HG02884 (cell line): ENCODE measurements around the gene DACH1.

ENCODE experiments used
- ATAC-seq: cut with Tn5 transposase; IDR thresholded peaks from one replicate; pipeline ENCODE4 v1.9.1; 2021; ENCODE audit warnings: mild to moderate bottlenecking, moderate library complexity; ENCODE audit not compliant: unreplicated experiment

DACH1 gene

GRCh38 chr13:71714802-71715375 lies 152.1 kb downstream of the DACH1 start:
- ATAC-seq: no peak

GRCh38 chr13:71712988-71713653 lies 153.9 kb downstream of the DACH1 start:
- ATAC-seq: no peak

- ATAC-seq: no peak
Measured at GRCh38 chr13:71704656-71705055, 162.3 kb downstream of the DACH1 start.

GRCh38 chr13:71703138-71703537 lies 163.9 kb downstream of the DACH1 start:
- no peak for ATAC-seq

- ATAC-seq: no peak
Measured at GRCh38 chr13:71702253-71702652, 164.8 kb downstream of the DACH1 start.

GRCh38 chr13:71701741-71702140 lies 165.3 kb downstream of the DACH1 start:
- no peak for ATAC-seq

- no peak for ATAC-seq
Measured at GRCh38 chr13:71699342-71699741, 167.7 kb downstream of the DACH1 start.

- no peak for ATAC-seq
Measured at GRCh38 chr13:71695662-71696061, 171.3 kb downstream of the DACH1 start.

GRCh38 chr13:71685072-71685471 lies 181.9 kb downstream of the DACH1 start:
- no peak for ATAC-seq

- no peak for ATAC-seq
Measured at GRCh38 chr13:71681901-71682613, 184.9 kb downstream of the DACH1 start.

- ATAC-seq: no peak
Measured at GRCh38 chr13:71677124-71677523, 189.9 kb downstream of the DACH1 start.

GRCh38 chr13:71672512-71672911 lies 194.5 kb downstream of the DACH1 start:
- ATAC-seq: no peak

GRCh38 chr13:71663431-71663830 lies 203.6 kb downstream of the DACH1 start:
- ATAC-seq: no peak

GRCh38 chr13:71661921-71662320 lies 205.1 kb downstream of the DACH1 start:
- ATAC-seq: no peak

GRCh38 chr13:71659404-71659803 lies 207.6 kb downstream of the DACH1 start:
- ATAC-seq: no peak

GRCh38 chr13:71645467-71645866 lies 221.5 kb downstream of the DACH1 start:
- no peak for ATAC-seq

GRCh38 chr13:71644579-71644978 lies 222.4 kb downstream of the DACH1 start:
- no peak for ATAC-seq

GRCh38 chr13:71643448-71643860 lies 223.6 kb downstream of the DACH1 start:
- no peak for ATAC-seq

- no peak for ATAC-seq
Measured at GRCh38 chr13:71638751-71639150, 228.3 kb downstream of the DACH1 start.

GRCh38 chr13:71634602-71635443 lies 232.2 kb downstream of the DACH1 start:
- ATAC-seq: no peak

- ATAC-seq: no peak
Measured at GRCh38 chr13:71634182-71634581, 232.8 kb downstream of the DACH1 start.
